ENCODE measurements around the gene HCRTR1.

HCRTR1 gene

DNA sequence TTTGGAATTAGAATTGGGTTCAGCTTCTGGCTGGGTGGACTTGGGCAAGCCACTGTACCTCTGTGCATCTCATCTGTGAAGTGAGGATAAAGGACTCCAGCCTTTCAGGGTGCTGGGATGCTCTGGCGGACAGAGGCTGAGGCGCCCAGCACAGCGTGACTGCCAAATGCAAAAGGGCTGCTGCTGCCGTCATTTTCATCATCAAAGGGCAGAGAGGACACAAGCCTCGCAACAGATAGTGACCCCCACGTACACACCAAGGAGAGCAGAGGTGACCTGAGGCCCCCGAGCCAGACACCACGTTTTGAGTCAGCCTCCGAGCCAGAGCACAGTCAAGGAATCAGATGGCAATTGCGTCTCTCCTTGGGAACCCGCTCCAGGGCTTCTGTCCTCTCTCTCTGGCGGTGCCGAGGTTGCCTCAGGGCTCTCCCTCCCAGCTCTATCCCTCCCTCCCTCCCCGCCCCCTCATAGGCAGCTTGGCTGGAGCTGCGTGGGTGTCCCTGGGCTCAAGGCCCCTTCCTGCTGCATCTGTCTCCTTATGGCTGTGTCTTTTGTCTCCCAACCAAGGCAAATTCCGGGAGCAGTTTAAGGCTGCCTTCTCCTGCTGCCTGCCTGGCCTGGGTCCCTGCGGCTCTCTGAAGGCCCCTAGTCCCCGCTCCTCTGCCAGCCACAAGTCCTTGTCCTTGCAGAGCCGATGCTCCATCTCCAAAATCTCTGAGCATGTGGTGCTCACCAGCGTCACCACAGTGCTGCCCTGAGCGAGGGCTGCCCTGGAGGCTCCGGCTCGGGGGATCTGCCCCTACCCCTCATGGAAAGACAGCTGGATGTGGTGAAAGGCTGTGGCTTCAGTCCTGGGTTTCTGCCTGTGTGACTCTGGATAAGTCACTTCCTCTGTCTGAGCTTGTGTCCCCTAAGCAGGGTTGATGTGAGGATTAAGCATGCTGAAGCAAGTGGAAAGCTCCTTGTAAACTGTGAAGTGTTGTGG is 9.0 kb downstream of the HCRTR1 start:
- no peak for DNase-seq (ENCODE audit: low read depth)

- no peak for DNase-seq (ENCODE audit: low read depth)
These were observed 9.9 kb downstream of the HCRTR1 start for GRCh38 chr1:31627301-31627929.

DNA sequence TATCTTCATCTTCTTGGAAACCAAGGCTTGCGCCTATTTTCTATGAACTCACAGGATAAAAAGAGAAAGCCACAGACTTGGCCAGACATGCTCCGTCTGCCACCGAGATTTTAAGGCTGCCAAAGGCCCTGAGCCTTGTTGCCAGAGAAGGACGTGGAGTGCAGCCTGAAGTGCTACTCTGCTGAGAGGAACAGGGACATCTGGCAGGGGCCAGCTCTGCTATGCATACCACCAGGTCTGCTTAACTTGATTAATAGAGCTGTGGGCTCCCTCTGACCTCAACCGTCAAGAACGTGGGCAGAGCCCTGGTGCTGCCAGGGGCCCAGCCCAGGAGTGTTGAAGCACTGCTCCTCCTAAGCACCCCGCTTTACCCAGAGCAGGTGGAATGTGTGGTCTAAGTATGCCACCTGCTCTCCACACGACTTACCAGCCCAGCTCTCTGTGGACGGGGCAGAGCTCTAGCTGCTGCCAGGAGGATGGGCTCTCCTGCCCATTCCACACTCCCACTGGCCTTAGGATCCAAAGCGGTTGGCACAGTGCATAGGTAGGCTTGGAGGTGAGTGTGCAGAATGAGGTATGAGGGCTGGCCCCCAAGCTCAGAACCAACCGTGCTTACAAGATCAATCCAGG is 10.6 kb downstream of the HCRTR1 start:
- no peak for DNase-seq (ENCODE audit: low read depth)

- no peak for DNase-seq (ENCODE audit: low read depth)
These were observed 11.6 kb downstream of the HCRTR1 start for GRCh38 chr1:31628931-31629556.

GRCh38 chr1:31632649-31633048 is 15.2 kb downstream of the HCRTR1 start:
- DNase-seq (ENCODE audit: low read depth): no peak

GRCh38 chr1:31633117-31633516 is 15.6 kb downstream of the HCRTR1 start:
- no peak for DNase-seq (ENCODE audit: low read depth)

GRCh38 chr1:31637915-31638673 is 20.6 kb downstream of the HCRTR1 start:
- no peak for DNase-seq (ENCODE audit: low read depth)

GRCh38 chr1:31639543-31639942 is 22.1 kb downstream of the HCRTR1 start:
- DNase-seq (ENCODE audit: low read depth): no peak

DNA sequence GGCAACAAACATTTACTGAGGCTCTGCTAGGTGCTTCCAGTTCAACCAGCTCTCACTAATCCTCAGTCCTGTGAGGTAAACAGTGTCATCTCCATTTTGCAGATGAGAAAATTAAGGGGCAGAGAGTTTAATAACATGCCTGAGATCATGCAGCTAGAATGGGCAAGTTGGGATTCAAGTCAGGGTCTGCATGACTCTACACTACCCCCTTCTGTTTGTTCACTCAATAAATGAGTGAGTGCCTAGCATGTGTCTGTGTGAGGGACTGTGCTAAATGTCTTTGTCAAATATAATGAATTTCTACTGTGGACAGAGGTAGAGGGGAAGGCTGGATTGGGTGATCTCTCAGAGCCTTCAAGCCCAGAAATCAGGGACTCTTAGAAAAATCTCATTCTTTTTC is 22.7 kb downstream of the HCRTR1 start:
- DNase-seq (ENCODE audit: low read depth): no peak

DNA sequence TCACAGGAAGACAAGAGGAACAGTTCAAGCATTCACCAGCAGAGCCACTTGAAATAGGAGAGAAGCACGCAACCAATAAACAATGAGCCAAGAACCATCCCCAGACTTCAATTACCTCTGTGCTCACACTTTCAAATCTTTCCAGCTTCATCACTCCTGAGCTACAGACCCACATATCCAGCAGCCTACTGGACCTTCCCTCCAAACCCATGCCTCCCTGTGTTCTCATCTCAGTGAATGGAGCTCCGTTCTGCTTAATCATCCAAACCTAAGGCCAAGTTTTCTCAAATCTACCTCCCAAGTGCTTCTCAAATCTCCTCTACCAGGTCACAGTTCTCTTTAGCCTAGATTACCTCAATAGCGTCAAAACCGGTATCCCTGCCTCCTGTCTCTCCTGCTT is 23.5 kb downstream of the HCRTR1 start:
- DNase-seq (ENCODE audit: low read depth): no peak

GRCh38 chr1:31642366-31642765 is 24.9 kb downstream of the HCRTR1 start:
- no peak for DNase-seq (ENCODE audit: low read depth)

GRCh38 chr1:31642897-31643296 is 25.4 kb downstream of the HCRTR1 start:
- no peak for DNase-seq (ENCODE audit: low read depth)

DNA sequence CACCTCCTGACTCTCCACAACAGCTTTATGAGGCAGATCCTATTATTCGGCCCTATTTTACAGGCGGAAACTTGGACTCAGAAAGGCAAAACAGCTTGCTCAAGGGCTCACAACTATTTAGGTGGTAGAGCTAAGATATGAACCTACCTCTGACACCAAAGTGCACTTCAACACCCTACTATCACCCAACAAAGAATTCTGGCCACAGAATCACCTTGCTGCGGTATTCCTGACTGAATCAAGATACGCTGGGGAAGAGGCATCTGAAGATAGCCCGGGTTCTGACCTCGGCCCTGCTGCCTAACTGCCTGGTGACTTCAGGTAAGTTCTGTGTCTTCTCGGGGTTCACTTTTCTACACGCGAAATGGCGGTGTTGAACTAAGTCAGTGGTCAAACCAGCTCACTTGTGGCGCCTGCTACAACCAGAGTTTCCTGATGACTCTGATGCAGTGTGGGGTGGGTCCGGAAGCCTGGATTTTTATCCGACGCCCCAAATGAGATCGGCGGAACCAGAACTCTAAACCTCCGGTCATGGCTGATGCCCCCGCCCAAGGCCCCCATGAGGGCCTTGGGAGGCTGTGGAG is 26.6 kb downstream of the HCRTR1 start:
- no peak for DNase-seq (ENCODE audit: low read depth)

GRCh38 chr1:31644560-31645273 is 27.2 kb downstream of the HCRTR1 start, which contains the start of gene PEF1:
Gene PEF1 (minus strand): TSS chr1:31644876. CDS start chr1:31644864, 12 bp downstream.
- peak; percentile 98 for DNase-seq (ENCODE audit: low read depth)

DNA sequence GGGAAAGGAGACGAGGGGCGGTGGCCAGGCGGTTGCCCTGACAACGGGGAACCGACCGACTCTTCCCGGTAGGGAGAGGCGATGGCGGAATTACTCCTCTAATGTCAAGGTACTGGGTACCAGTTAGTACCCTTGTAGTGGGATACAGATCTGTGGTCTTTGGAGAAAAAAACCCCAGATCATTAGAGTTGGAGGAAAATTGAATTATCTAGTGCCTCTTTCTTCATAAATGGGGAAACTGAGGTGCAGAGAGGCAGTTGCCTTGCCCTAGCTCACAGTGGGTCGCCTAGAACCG is 27.7 kb downstream of the HCRTR1 start:
- no peak for DNase-seq (ENCODE audit: low read depth)

DNA sequence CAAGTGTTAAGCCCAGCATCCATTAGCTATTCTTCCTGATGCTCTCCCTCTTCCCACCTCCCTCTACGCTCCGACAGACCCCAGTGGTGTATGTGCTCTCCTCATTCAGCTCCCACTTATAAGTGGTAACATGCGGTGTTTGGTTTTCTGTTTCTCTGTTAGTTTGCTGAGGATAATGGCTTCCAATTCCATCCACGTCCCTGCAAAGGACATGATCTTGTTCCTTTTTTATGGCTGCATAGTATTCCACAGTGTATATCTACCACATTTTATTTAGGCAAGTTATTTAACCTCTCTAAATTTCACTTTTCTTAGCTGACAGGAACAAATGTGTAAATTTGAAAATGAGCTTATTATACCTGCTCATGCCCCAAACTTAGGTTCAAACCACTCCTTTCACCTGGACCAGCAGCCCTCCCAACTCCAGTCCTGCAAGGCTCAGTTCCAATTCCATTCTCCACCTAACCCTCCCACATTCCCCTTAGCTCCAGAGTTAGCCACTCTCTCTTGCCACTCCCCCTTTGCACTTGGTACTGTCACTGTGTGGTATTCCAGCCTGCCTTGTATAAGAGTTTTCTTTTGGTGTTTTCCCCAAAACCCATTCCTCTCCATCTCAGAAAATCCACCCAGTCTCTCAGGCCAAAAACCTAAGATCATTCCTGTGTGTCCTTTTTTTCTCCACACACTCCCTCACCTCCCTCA is 28.9 kb downstream of the HCRTR1 start:
- no peak for DNase-seq (ENCODE audit: low read depth)

DNA sequence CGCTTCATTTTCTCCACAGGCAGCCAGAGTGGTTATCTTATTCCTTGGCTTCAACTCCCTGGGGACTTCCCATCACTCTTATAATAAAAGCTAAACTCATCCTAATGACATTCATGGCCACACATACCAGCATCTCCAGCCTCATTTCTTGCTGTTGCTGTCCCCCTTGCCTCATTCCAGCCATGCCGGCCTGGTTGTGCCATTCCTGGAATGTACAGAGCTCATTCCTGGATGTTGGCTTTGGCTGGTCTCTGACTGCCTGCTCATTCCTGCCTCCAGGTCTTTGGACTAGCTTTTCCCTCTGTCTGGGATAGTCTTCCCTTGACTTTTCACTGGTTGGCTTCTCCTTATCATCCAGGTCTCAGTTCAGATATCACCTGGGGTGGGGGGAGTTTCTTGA is 29.6 kb downstream of the HCRTR1 start:
- no peak for DNase-seq (ENCODE audit: low read depth)

DNA sequence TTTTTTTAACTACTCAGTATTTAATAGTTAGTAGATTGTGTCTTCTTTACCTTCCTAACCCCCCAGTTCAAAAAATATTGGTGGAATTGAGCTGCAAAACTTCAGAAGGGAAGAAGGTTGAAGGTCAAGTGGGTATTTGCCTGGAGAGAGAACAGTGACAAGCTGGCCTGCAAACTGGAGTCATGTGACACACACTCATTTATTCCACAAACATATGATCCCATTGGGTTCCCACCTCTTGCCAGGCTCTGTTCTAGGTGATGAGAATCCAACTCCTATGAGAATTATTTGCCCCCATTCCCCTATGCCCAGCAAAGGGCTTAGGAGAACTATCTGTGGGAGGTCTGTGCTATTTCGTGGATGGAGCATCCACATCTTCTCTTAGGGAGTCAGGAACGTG is 30.7 kb downstream of the HCRTR1 start:
- DNase-seq (ENCODE audit: low read depth): no peak

GRCh38 chr1:31648641-31649357 is 31.3 kb downstream of the HCRTR1 start:
- DNase-seq (ENCODE audit: low read depth): no peak

All from stimulated activated CD8-positive, alpha-beta memory T cell treated with anti-CD3 and anti-CD28 coated beads, Interleukin-12 subunit alpha, Interleukin-12 subunit beta, amount 100 ng/mL, for 4 hours (primary cell).